Left forelimb (tissue), 1 donor: Measurements from ENCODE around the gene USP30.
"Not testable (repeated sequence)": the region's sequence is repeated elsewhere in the genome, so short reads cannot be mapped to it uniquely, and the experiment has no call there.

Experiments used
- DNase-seq: peaks from one replicate; pipeline ENCODE4 v3.0.0-alpha.2; 2018; ENCODE audit warnings: low spot score

The USP30 gene

GRCh38 chr12:109052097-109052413, 321 bp upstream of the USP30 start:
- no peak for DNase-seq

GRCh38 chr12:109053382-109054123, 1.2 kb downstream of the USP30 start:
- DNase-seq, result no peak

DNA sequence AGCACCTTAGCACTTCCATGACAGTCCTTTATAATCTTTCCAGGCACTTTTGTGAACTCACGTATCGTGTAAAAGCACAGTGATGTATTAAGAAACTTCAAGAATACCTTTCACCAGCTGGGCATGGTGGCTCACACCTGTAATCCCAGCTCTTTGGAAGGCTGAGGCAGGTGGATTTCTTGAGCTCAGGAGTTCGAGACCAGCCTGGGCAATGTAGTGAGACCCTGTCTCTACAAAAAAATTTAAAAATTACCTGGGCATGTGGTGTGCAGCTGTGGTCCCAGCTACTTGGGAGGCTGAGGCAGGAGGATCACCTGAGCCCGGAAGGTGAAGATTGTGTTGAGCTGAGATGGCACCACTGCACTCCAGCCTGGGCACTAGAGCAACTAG, 1.7 kb downstream of the USP30 start:
- not testable (repeated sequence) for DNase-seq

DNA sequence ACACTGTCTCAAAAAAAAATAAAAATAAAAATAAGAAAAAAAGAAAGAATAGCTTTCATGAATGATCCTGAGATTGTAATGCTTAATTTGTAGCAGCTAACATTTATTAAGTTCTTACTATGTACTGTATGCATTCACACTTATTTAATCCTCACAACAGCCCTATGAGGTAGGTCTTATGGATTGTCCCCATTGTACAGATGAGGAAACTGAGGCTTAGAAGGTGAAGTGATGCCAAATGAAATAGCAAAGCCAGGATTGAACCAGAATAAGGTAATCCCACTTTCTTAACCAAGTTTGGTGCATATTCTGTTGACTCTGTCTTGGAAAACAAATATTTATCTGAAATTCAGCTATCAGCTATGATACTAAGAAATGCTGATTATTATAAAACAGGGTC, 2.1 kb downstream of the USP30 start:
- DNase-seq, result no peak

DNA sequence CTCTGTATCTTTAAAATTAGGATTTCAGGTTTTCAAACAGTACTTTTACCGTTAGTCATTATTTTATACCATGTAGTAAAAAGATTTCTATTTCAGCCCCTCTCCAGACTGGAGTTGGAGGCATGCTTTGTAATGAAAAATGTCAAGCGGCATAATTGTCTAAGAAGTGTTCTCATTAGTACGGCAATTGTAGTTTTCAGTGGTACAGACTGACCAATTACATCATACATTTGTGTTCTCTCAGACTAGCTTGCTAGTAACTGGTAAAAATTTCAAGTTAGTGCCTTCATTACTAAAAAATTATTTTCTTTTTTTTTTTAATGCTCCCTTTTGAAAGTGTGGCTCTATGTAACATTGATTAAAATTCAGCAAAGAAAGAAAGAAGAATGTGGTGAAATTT, 4.5 kb downstream of the USP30 start:
- no peak for DNase-seq

DNA sequence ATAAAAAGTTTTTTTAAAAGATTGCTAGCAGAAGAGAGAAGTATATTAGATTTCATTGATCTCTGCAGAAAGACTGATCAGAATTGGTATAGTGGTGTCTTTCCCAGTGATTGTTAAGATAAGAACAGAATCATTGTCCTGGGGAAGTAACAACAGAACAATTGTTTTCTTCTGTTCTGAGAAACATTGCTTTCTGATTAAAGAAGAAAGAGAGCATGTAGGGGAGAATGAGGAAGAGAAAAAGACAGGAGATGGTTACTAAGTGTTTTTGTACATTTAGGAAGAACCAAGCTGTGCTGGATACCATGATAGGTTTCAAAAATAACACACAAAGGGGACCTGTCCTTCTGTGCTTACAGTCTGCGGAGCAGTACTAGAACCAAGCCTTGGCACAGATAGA, 5.0 kb downstream of the USP30 start:
- no peak for DNase-seq

- DNase-seq, result no peak
Measured at GRCh38 chr12:109058773-109059172, 6.4 kb downstream of the USP30 start.

DNA sequence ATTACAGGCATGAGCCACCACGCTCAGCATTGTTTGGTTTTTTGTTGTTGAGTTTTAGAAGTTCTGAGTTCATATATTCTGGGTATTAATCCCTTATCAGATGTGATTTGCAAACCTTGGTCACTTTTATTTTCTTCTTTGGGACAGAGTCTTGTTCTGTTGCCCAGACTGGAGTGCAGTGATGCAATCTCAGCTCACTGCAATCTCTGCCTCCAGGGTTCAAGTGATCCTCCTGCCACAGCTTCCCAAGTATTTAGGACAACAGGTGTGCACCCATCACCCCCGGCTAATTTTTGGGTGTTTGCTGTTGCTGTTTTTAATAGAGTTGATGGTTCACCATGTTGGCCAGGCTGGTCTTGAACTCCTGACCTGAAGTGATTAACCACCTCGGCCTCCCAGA, 11.8 kb downstream of the USP30 start:
- no peak for DNase-seq

GRCh38 chr12:109065154-109065852, 12.9 kb downstream of the USP30 start:
- no peak for DNase-seq

GRCh38 chr12:109065853-109066193, 13.4 kb downstream of the USP30 start:
- DNase-seq, result no peak

GRCh38 chr12:109069307-109070271, 17.2 kb downstream of the USP30 start:
- no peak for DNase-seq

DNA sequence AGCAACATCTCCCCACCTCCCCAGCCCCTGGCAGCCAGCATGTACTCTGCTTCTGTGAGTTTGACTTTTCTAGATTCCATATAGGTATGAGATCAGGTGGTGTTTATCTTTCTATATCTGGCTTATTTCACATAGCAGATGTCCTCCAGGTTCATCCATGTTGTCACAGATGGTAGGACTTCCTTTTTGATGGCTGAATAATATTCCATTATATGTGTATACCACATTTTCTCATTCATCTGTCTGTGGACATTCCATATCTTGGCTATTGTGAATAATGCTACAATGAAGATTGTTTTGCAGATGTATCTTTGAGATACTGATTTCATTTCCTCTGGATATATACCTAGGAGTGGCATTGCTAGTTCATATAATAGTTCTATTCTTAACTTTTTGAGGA, 22.5 kb downstream of the USP30 start:
- no peak for DNase-seq

DNA sequence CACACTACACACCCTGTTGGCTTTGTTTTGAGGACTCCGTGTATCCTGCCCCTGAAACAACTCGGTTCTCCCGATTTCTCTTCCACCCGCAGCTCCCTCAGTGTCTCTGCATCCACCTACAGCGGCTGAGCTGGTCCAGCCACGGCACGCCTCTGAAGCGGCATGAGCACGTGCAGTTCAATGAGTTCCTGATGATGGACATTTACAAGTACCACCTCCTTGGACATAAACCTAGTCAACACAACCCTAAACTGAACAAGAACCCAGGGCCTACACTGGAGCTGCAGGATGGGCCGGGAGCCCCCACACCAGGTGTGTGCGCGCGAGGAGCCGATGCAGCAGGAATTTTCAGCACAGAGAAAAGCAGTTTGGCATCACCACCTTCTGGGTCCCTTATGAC, 30.4 kb downstream of the USP30 start:
- no peak for DNase-seq

- no peak for DNase-seq
Measured at GRCh38 chr12:109084425-109084824, 32.0 kb downstream of the USP30 start.

DNA sequence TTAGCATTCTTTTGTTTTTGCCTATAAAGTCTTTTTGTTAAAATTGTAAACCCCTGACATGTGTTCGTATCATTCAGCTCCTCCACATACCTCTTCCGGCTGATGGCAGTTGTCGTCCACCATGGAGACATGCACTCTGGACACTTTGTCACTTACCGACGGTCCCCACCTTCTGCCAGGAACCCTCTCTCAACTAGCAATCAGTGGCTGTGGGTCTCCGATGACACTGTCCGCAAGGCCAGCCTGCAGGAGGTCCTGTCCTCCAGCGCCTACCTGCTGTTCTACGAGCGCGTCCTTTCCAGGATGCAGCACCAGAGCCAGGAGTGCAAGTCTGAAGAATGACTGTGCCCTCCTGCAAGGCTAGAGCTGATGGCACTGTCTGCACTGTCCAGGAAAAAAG, 33.2 kb downstream of the USP30 start:
- no peak for DNase-seq

GRCh38 chr12:109087250-109087649, 34.9 kb downstream of the USP30 start:
- no peak for DNase-seq

DNA sequence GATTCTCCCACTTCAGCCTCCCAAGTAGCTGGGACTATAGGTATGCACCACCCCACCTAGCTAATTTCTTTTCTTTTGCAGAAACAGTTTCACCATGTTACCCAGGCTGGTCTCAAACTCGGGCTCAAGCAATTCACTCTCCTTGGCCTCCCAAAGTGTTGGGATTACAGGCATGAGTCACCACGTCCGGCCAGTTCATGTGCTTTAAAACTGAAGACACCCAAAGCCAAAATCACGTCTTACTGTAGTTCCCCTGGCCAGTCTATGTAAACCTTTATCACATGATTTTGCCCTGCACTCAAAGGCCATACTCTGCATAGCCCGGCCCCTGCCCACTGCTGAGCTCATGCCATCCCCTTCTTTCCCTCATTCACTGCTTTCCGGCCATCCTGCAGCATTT, 36.4 kb downstream of the USP30 start:
- no peak for DNase-seq

DNA sequence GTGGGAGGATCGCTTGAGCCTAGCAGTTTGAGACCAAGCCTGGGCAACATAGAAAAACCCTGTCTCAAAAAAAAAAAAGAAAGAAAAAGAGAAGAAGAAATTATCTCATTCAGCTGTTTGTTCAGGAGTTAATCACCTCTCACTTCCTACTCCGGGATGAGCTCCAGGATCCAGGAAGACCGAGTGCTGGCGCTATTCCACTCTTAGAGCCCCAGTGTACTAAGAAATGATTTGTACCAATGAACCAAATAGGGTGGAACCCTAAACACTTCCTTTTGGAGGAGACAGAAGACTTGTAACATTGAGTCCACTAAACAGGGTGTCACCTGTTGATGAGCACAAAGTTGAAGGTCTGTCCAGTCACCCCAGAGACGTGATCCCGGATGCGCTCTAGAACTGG, 37.3 kb downstream of the USP30 start:
- no peak for DNase-seq

DNA sequence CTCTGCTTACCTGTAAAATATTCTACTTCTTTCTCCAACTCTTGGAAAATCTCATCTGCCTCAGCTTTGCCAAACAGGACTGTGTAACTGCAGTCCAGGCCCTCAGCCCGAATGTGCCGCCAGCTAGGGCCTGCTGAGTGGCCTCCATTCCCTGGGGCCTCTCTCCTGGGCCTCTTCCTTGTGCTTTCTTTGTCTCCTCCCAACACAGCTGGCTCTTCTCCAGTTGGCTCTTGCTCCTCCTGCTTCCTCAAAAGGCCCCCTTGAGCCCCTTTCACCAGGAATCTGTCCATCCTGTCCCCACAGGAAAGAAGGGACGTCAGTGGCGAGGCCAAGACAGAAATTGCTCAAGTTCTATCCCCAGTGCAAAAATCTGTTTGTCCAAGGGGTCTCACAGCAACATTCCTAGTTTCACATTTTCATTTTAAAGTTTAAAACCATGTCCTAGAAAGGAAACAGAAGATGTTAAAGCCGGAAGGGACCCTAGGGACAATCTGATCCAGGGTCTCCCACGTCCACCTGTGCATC, 40.2 kb downstream of the USP30 start:
- DNase-seq, result no peak

GRCh38 chr12:109093022-109093918, 40.9 kb downstream of the USP30 start, which contains the start of gene ALKBH2:
ALKBH2 (minus strand) TSS chr12:109093472; CDS start chr12:109092786, 686 bp downstream.
- peak; percentile 95 for DNase-seq

- DNase-seq, result no peak
Measured at GRCh38 chr12:109097140-109097434, 44.7 kb downstream of the USP30 start.
